ENCODE data around the gene SGSM2.

Gene SGSM2

GRCh38 chr17:2362881-2363280 is 25.6 kb downstream of the SGSM2 start:
- DNase-seq (ENCODE audit: low read depth in 1 of 2, low spot score in 1 of 2), result no peak
- no peak for TF ChIP-seq GABPA (IDR thresholded peaks at IDR 0.05; ENCODE audit: low read depth)
- no peak overlapping the region for H3K27ac ChIP-seq (replicated peaks)
- H3K27me3 ChIP-seq (ENCODE audit: insufficient read depth, poor library complexity, severe bottlenecking), result no peaks in the 10 kb centered on the region
- no peak overlapping the region for H3K4me3 ChIP-seq (replicated peaks; ENCODE audit: insufficient read depth, low read length)

- DNase-seq (ENCODE audit: low read depth in 1 of 2, low spot score in 1 of 2), result no peak
Measured at GRCh38 chr17:2363318-2363717, 26.0 kb downstream of the SGSM2 start.

DNA sequence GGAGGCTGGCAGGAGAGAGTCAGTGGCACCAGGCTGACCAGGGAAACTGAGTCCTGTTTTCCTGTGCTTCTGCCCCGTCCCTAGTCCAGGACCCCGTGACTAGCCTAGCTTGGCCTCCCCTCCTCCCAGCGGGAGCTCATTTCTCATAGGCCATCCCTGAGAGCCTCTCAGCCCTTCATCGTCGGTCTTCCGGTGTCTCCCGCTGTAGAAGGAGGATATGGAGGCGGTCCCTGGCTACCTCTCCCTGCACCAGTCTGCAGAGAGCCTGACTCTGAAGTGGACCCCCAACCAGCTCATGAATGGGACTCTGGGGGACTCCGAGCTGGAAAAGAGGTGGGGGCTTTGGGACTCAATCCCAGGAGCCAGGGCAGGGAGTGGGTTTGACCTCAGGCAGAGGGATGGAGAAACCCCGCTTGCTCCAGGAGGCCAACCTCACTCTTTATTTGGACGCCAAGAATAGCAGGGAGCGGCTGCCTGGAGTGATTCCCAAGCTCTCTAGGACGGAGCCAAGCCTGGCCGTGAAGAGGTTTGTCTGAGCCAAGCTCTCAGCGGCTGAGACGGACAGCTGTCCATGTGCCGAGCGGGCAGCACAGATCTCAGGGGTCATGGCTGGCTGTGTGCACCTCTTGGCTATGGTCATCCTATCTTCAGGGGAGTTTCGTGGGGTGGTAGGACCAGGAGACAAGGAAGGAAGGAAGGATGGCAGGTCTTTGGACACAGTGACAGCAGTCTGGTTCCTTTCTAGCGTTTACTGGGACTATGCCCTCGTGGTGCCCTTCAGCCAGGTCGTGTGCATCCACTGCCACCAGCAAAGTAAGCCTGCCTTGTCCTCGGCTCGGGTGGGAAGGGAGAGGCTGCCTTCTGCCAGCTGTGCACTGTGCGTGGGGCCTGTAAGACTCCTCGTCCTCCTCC is 26.8 kb downstream of the SGSM2 start:
- no peak for DNase-seq (ENCODE audit: low read depth in 1 of 2, low spot score in 1 of 2)
- H3K27me3 ChIP-seq (ENCODE audit: insufficient read depth, poor library complexity, severe bottlenecking), result no peaks in the 10 kb centered on the region
- no peak overlapping the region for H3K27ac ChIP-seq (replicated peaks)
- no peak for TF ChIP-seq CTCF (IDR thresholded peaks at IDR 0.05; ENCODE audit: insufficient read depth, low read length)
- TF ChIP-seq, protein P1, sequence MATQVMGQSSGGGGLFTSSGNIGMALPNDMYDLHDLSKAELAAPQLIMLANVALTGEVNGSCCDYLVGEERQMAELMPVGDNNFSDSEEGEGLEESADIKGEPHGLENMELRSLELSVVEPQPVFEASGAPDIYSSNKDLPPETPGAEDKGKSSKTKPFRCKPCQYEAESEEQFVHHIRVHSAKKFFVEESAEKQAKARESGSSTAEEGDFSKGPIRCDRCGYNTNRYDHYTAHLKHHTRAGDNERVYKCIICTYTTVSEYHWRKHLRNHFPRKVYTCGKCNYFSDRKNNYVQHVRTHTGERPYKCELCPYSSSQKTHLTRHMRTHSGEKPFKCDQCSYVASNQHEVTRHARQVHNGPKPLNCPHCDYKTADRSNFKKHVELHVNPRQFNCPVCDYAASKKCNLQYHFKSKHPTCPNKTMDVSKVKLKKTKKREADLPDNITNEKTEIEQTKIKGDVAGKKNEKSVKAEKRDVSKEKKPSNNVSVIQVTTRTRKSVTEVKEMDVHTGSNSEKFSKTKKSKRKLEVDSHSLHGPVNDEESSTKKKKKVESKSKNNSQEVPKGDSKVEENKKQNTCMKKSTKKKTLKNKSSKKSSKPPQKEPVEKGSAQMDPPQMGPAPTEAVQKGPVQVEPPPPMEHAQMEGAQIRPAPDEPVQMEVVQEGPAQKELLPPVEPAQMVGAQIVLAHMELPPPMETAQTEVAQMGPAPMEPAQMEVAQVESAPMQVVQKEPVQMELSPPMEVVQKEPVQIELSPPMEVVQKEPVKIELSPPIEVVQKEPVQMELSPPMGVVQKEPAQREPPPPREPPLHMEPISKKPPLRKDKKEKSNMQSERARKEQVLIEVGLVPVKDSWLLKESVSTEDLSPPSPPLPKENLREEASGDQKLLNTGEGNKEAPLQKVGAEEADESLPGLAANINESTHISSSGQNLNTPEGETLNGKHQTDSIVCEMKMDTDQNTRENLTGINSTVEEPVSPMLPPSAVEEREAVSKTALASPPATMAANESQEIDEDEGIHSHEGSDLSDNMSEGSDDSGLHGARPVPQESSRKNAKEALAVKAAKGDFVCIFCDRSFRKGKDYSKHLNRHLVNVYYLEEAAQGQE (IDR thresholded peaks at IDR 0.05; ENCODE audit: insufficient replicate concordance, low read depth), result no peak
- no peak for TF ChIP-seq SPI1 (IDR thresholded peaks at IDR 0.05; ENCODE audit: borderline replicate concordance, low read depth)
- TF ChIP-seq GABPA (IDR thresholded peaks at IDR 0.05; ENCODE audit: low read depth), result no peak
- no peak for TF ChIP-seq POLR2AphosphoS5 (IDR thresholded peaks at IDR 0.05; ENCODE audit: low read depth)
- H3K4me3 ChIP-seq (replicated peaks; ENCODE audit: insufficient read depth, low read length), result no peak overlapping the region

More at GRCh38 chr17:2363318-2363717, 26.0 kb downstream of the SGSM2 start:
- TF ChIP-seq SPI1 (IDR thresholded peaks at IDR 0.05; ENCODE audit: borderline replicate concordance, low read depth) (no peak), POLR2AphosphoS5 (IDR thresholded peaks at IDR 0.05; ENCODE audit: low read depth) (no peak), GABPA (IDR thresholded peaks at IDR 0.05; ENCODE audit: low read depth) (no peak), CTCF (IDR thresholded peaks at IDR 0.05; ENCODE audit: insufficient read depth, low read length) (no peak)
- TF ChIP-seq, protein P1 (IDR thresholded peaks at IDR 0.05; ENCODE audit: insufficient replicate concordance, low read depth), result no peak
- Histone ChIP-seq H3K4me3 (replicated peaks; ENCODE audit: insufficient read depth, low read length) (no peak overlapping the region), H3K27me3 (ENCODE audit: insufficient read depth, poor library complexity, severe bottlenecking) (no peaks in the 10 kb centered on the region), H3K27ac (replicated peaks) (no peak overlapping the region)

- Histone ChIP-seq H3K27ac (replicated peaks) (no peak overlapping the region), H3K27me3 (ENCODE audit: insufficient read depth, poor library complexity, severe bottlenecking) (no peaks in the 10 kb centered on the region), H3K4me3 (replicated peaks; ENCODE audit: insufficient read depth, low read length) (no peak overlapping the region)
- TF ChIP-seq POLR2AphosphoS5 (IDR thresholded peaks at IDR 0.05; ENCODE audit: low read depth), result no peak
- DNase-seq (ENCODE audit: low read depth in 1 of 2, low spot score in 1 of 2), result no peak
Measured at GRCh38 chr17:2364763-2365116, 27.4 kb downstream of the SGSM2 start.

GRCh38 chr17:2365132-2365531 is 27.8 kb downstream of the SGSM2 start:
- Histone ChIP-seq H3K27ac (replicated peaks) (no peak overlapping the region), H3K4me3 (replicated peaks; ENCODE audit: insufficient read depth, low read length) (no peak overlapping the region), H3K27me3 (ENCODE audit: insufficient read depth, poor library complexity, severe bottlenecking) (no peaks in the 10 kb centered on the region)
- no peak for TF ChIP-seq SPI1 (IDR thresholded peaks at IDR 0.05; ENCODE audit: borderline replicate concordance, low read depth)
- TF ChIP-seq CTCF (IDR thresholded peaks at IDR 0.05; ENCODE audit: insufficient read depth, low read length), result no peak
- TF ChIP-seq GABPA (IDR thresholded peaks at IDR 0.05; ENCODE audit: low read depth), result no peak
- TF ChIP-seq POLR2AphosphoS5 (IDR thresholded peaks at IDR 0.05; ENCODE audit: low read depth), result no peak
- TF ChIP-seq, protein P1 (IDR thresholded peaks at IDR 0.05; ENCODE audit: insufficient replicate concordance, low read depth), result no peak
- DNase-seq (ENCODE audit: low read depth in 1 of 2, low spot score in 1 of 2), result no peak
